Measurements from ENCODE around the gene CAMK2A. TPM values are rescaled to one million over a fixed set of nuclear protein-coding genes. Genes with fewer than 3 reads are reported as not detected.

The CAMK2A gene
- 1 to 10 TPM; 2.4 to 5.2 (median 3.9) TPM for polyA plus RNA-seq (ENCODE audit: insufficient read length in 4 of 4)

DNA sequence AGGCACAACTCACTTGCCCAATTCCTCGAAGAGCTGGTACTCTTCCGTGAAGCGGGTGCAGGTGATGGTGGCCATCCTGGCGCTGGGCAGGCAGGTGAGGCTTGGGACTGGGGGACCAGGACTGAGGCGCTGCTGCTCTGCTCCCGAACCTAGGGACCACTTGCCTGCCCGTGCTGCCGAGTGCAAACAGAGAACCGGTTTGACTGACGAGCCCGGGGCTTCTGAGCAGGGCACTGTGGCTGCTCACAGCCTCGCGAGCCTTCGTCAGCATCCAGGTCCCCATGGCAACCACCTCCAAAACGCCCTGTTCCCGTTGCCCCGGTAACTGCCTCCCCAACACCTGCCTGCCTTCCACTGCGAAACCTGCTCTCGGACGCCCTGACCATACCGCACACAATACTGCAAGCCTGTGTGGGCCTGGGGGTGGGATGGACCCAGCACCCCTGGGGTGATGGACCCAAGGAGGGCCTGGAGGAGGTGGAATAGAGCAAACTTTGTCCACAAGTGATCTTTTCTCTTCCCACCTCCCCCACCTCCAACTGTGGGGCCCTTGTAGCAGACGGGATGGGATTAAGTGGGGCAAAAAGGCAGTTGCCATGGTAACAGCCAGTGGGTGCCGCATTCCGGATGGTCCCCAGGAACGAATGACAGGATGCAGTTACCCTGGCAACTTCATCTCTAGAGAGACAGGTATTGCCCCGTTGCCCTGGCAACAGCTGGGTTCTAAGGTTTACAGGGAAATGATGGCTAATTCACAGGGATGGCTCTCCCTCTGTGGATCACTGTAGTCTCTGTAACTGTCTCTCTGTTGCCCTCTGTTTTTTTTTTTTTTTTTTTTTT, at the start of gene CAMK2A:
TSS of gene CAMK2A (minus strand) at position 223 of the 840 bp plus-strand sequence. CDS start at position 75, 148 bp downstream.
- no peak for DNase-seq (ENCODE audit: low read depth in 4 of 4, low spot score in 3 of 4)

DNA sequence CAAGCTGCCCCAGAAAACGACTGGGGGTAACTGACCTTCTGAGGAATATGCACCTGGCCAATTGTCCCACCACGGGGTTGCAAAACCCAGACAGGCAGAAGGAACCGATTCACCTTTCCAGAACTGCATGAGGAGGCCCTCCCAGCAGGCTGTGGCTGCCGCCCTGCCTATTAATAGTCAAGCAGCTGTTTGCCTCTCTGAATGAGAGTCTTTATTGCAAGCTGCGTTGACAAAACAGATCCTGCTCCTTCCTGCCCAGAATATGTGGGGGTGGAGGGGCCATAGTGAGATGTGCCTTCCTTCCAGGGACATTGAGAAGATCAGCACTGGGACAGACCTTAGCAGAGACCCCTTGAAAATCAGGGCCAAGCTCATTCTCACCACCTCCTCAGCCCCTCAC, 49.6 kb upstream of the CAMK2A start:
- no peak for DNase-seq (ENCODE audit: low read depth in 4 of 4, low spot score in 3 of 4)

DNA sequence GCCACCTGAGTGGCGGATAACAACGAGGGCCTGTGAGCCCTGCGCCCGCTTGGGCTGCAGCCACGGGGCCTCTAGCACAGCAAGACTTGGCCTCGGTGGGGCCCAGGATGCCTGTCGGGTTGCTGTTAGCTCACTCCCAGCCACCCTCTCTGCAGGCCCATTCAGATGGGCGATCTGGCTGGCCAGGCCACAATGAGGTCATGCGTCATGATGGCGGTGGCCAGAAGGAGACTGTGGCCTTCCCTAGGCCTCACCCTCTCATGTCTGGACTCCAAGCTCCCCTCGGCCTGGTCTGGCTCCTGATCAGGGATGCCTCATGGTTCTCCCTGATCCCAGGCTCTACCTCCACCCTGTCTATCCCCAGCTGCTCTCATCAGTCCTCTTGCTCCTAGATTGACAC, 49.0 kb upstream of the CAMK2A start:
- no peak for DNase-seq (ENCODE audit: low read depth in 4 of 4, low spot score in 3 of 4)

DNA sequence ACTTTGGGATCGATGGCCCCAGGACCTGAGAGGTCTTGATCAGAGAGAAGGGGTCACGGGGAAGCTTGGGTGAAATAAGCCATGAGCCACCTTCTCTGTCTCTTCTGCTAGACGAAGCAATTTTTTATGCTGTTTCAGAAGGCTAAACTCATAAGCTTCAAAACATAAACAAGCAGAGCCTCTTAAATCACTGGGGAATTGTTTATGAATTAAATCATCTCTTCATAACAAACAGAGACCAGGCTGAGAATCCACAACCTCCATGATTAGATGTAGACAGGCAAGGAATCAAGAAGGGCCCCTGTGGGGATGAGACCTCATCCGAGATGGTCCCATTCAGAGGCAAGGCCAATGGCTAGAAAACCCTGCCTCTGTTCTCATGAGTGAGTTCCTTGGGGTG, 46.2 kb upstream of the CAMK2A start:
- DNase-seq (ENCODE audit: low read depth in 4 of 4, low spot score in 3 of 4), result no peak

DNA sequence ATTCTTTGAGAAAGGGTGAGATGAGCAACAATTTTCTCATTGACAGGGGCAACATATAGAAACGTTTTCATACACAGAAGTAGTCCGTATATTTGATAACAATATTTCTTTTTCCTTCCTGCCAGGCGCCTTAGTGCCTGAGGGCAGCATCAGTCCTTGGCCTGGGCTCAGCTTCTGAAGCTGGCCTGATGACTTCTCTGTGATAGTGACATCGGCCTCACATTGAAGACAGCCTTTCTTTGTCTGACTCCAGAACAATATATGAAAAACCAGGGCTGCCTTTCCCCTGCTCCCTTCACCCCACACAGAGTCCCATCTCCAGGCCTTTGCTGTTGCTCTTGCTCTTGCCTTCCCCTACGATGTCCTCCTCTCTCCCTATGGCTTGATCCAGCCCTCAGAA, 43.8 kb upstream of the CAMK2A start:
- DNase-seq (ENCODE audit: low read depth in 4 of 4, low spot score in 3 of 4), result no peak

DNA sequence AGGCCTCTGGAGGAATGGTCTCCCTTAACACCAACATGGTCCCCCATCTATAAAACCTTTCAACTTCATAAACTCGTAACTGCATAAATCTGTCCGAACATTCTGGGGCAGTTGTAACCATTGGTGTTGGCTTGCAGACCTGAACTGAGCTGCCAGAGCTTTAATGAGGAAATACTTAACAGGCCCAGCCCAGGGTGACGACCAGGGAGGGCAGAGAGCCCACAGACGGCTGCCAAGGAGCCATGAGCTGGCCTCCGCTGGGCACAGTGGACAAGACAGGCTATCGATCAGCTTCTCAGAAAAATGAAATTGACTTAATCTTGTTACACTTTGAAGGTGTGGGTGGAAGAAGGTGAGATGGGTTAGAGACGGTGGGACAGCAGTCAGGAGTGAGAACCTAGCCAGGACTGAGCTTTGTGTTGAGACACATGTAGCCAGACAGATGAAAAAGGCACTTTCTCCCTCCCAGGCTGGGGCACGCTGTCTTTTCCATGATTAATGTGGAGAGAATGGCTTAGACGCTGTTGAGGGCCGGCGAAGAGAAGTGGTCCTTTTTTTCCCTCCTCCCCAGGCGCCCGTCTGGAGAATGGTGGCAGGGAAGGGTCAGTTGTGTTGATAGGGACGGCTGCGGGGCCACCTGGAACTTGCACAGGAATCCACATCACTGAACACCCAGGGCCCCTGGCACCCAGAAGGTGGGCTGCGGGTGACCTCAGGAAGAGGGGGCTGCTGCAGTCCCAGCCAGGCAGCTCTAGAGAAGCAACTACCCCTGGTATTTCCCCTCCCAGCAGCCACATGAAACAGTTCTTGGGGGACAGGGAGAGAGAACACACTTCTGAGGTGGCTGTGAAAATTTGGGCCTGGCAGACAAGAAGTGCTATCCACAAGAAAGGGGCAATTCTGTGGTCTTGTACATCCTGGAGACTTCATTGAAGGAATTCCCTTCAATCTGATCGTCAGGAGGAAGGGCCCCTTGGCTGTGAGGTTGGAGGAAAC, 40.6 kb upstream of the CAMK2A start:
- no peak for DNase-seq (ENCODE audit: low read depth in 4 of 4, low spot score in 3 of 4)

DNA sequence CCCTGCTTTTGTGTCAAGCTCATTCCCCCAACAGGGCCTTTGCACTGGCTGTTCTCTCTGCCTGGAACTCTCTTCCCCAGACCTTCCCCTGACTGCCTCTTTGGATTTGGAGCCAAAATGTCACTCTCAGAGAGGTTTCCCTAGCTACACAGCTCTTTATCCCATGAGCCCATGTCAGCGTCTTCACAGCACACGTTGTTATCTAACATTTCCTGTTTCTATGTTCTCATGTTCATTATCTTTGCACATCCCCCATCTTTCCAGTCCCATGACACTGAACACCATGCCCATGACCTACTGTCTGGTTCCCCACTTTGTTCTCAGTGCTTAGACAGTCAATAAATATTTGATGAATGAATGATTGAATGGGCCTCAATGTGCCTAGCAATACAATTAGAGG, 39.5 kb upstream of the CAMK2A start:
- no peak for DNase-seq (ENCODE audit: low read depth in 4 of 4, low spot score in 3 of 4)

DNA sequence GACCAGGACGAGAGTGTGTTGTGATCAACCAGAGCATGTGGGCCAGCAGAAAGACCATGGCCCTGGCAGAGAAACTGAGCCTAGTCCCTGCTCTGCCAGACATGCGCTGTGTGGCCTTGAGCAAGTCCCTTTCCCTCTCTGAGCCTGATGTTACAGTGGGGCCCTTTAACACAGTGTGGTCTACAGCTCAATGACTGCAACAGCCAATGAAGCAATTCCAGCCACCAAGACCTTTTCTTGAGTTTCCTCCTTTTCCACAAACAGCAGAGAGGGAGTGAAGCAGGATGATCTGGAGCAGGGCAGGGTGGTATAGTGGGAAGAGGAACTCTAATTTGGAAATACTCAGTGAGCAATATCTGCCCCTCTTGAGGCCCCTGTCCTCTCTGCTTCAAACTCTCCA, 38.9 kb upstream of the CAMK2A start:
- DNase-seq (ENCODE audit: low read depth in 4 of 4, low spot score in 3 of 4), result no peak

DNA sequence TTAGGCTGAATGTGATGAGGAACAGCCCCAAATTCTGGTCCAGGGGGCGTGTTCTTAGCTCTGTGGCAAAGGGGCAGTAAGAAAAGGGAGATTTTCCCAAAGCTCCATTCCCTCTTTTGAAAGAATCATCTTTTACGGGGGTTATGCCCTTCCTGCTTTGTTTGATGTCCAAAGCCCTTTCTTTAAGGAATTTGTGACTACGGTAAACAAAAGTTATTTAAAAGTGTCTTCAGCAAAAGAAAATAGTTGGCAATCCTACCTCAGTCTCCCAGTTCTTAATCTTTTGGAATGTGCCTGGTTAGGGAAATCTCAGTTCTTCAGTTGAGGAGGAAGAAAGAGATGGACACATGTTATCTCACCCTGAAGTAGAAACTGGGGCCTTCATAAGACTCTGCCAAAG, 37.6 kb upstream of the CAMK2A start:
- no peak for DNase-seq (ENCODE audit: low read depth in 4 of 4, low spot score in 3 of 4)

DNA sequence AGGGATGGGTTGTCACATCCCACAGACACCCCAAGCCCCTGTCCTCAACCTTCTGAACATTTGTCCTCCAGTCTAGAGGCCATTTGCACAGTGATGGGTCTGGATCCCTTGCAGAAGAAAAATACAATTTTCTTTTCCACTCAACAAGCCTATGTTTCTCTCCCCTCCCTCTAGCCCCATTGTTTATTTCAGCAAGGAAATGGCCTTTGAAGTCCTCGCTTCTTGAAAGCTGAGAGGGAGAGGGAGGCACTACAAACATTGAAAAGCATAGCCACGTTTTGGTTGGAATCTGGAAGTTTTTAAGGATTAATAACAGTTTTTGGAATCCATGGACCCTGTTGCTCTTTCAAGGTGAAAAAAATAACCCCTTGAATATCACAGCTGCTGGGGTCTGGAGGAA, 37.1 kb upstream of the CAMK2A start:
- no peak for DNase-seq (ENCODE audit: low read depth in 4 of 4, low spot score in 3 of 4)

DNA sequence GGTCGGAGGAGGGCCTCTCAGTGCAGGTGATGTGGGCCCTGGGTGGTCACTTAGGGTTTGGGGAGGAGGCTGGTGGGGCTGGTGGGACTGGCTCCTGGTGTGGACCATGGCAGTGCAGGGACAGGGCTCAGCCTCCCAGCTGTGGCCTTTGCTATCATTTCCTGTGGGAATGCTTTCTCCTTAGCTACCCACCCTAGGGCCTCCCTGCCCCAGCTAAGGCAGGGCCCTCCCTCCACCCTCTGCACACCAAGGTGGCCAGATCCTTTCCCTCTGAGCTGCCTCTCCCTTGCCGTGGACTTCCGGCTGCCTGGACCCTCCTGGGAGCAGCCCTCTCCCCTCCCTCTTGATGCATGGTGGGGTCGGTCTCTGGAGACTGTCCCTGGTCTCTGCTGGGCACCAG, 35.9 kb upstream of the CAMK2A start:
- no peak for DNase-seq (ENCODE audit: low read depth in 4 of 4, low spot score in 3 of 4)

DNA sequence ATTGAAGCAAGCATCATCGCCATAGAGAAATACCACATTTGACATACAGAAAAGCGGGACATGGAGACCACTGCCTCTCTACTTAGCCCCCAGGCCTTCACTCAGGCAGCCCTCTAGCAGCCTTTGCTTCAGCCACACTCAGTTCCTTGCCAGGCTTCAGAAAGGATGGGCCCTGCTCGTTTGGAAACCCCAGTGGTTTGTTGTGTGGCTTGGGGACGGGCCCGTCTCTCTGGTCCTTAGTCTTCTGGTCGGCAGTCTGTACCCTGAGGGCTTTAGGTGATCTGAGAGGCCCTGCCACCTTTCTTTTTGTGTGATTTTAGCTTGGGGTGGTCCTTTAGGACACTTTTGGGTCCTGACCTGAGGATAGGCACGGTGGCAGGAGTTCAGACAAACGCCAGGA, 34.2 kb upstream of the CAMK2A start:
- DNase-seq (ENCODE audit: low read depth in 4 of 4, low spot score in 3 of 4), result no peak

DNA sequence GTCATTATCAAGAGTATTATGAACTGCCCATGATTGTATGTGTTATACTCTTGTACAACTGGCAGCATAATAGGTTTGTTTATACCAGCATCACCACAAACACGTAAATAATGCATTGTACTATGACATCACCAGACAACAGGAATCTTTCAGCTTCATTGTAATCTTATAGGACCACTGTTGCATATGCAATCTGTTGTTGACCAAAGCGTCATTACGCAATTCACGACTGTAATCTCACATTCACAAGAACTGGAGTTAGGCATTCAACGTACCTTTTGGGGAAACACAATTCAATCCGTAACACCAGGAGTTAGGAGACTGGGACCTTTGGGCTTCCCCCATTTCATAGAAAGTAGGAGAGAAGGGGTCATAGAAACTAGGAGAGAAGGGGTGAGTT, 33.5 kb upstream of the CAMK2A start:
- no peak for DNase-seq (ENCODE audit: low read depth in 4 of 4, low spot score in 3 of 4)

DNA sequence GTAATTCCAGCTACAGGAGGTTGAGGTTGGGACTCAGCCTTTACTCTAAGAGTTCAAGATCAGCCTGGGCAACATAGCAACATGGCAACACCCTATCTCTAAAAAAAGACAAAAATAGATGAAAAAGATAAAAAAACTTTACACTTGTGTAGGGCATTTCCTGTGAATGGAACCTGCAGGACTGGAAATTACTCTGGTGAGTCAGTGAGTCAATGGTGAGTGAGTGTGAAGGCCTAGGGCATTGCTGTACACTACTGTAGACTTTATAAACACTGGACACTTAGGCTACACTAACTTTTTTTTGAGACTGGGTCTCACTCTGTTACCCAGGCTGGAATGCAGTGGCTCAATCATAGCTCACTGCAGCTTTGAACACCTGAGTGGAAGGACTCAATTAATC, 32.6 kb upstream of the CAMK2A start:
- no peak for DNase-seq (ENCODE audit: low read depth in 4 of 4, low spot score in 3 of 4)

DNA sequence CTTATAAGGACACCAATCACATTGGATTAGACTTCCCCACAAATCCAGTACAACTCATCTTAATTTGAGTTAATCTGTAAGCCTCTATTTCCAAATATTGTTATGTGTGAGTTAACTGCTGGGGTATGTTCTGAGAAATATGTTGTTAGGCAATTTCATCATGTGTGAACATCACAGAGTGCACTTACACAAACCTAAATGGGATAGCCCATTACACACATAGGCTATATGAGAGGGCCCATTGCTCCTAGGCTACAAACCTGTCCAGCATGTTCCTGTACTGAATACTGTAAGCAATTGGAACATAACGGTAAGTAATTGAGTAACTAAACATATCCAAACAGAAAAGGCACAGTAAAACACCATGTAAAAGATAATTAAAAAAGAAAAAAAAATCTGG, 32.2 kb upstream of the CAMK2A start:
- DNase-seq (ENCODE audit: low read depth in 4 of 4, low spot score in 3 of 4), result no peak

DNA sequence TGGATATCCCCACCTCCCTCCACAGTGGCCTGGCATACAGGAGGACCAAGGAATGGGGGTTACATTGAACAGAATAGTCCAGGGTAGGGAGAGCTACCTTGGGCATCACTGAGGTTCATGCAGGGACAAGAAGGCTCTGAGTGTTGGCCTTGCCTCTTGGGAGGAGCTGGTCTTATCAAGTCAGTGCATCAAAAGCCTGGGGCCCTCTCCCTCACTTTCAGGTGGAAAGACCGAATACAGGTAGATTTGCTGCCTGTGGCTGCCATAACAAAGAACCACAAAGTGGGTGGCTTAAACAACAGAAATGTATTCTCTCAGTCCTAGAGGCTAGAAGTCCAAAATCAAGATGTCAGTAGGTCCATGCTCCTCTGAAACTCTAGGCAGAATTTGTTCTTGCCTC, 31.6 kb upstream of the CAMK2A start:
- no peak for DNase-seq (ENCODE audit: low read depth in 4 of 4, low spot score in 3 of 4)

DNA sequence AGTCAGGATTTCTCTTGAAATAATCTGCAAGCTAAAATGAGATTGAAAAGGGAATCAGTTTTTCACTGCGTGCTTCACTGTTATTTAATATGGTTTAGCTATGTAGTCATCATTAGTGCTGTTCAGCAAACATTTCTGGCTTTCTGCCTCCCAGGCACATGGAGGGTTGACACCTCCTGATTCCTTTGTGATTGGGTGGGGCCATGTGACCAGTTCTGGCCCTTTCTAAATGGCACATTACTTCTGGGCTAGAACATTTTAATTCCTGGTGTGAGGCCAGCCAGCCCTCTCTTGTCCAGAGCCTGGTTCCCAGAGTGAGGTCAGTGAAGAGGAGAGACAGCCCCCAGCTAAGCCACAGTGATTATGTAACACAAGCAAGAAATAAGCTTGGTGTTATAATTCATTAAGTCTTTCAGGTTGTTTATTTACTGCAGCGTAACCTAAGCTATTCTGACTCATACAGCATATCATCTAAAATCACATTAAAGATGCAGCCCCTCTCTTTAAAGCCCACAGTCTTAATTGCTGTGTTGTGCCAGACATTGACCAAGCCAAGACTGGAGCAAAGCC, 30.6 kb upstream of the CAMK2A start:
- no peak for DNase-seq (ENCODE audit: low read depth in 4 of 4, low spot score in 3 of 4)

DNA sequence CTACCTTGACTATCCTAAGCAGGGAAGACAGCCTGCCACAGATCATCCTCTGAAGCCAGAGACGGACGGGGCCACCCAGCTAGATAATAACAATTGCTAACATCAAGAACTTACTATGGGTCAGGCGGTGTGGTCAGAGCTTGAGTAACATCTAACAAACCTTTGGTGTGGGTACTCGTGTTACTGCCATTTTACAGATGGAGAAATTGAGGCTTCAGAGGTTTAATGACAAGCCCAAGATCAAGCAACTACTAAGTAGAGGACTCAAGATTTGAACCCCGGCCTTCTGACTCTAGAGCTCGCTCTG, 29.9 kb upstream of the CAMK2A start:
- no peak for DNase-seq (ENCODE audit: low read depth in 4 of 4, low spot score in 3 of 4)

DNA sequence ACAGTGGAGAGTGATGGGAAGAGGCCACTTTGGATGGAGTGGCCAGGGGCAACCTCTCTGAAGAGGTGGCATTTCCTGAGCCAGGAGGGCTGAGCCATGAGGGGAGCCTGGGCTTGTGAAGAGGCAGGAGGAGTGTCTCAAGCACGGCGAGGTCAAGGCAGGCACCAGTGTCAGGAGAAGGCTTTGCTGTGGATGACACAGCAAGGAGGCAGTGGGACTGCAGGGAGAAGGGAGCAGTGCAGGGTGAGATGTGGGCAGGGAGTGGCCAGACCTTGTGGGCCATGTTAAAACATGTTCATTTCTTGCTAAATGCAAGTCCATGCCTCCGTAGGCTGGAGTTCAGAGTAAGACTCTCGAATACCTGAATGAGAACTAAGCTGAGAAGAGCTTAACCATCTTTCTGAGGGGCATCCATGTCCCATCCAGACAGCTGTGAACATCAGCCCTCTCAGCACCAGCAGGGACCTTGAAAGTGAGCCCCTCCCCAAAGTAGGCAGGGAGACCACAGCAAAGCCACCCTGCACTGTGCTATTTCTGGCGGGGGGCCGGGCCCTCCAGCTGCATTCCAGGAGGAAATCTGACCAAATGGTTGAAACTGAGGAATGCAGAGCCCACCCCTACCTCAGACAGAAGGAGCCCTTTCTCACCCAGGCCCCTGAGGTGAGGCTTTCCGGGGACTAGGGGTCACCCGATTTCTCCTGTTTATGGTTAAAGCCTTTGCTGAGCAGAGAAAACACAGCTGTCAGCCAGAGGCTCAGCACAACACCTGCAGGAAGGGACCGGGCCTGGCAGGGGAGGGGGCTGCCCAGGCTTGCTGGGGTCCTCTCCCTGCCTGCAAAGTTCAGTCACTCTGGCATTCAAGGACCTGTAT, 29.3 kb upstream of the CAMK2A start:
- DNase-seq (ENCODE audit: low read depth in 4 of 4, low spot score in 3 of 4), result no peak
